Activated CD8-positive, alpha-beta memory T cell treated with anti-CD3 and anti-CD28 coated beads for 1 hour (primary cell): ENCODE results near the gene MYO1F.
"Not testable (repeated sequence)": the region's sequence is repeated elsewhere in the genome, so short reads cannot be mapped to it uniquely, and the experiment has no call there.

Experiments used
- DNase-seq, 2 donors: peaks; one replicate each; pipeline ENCODE4 v3.0.0-alpha.2; 2020; ENCODE audit warnings: low read depth in 1 of 2; ENCODE audit errors: extremely low read depth in 1 of 2

The MYO1F gene

DNA sequence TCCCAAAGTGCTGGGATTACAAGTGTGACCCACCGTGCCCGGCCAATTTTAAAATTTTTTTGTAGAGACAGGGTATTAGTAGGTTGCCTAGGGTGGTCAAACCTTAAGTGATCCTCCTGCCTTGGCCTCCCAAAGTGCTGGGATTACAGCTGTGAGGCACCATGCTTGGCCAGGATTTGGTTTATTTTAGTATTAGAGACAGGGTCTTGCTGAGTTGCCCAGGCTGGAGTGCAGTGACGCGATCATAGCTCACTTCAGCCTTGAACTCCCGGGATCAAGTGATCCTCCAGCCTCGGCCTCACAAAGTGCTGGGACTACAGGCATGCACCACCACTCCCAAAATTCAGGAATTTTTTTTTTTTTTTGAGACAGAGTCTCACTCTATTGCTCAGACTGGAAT, 57.9 kb downstream of the MYO1F start:
- no peak for DNase-seq

DNA sequence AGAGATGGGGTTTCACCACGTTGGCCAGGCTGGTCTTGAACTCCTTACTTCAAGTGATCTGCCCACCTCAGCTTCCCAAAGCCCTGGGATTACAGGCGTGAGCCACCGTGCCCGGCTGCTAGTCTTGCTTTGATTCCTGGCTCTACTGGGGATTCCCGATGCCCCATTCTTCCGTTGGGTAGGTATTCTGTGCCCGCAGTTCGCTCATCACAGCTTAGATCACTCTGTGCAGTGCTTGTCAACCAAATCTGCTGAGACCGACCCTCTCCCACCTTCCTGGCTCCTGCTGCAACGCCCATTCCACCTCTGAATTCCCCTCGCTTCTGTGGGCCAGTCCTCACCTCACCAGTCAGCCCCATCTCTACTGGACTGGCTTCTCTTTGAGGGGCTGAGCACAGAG, 58.7 kb downstream of the MYO1F start:
- DNase-seq, result no peak

DNA sequence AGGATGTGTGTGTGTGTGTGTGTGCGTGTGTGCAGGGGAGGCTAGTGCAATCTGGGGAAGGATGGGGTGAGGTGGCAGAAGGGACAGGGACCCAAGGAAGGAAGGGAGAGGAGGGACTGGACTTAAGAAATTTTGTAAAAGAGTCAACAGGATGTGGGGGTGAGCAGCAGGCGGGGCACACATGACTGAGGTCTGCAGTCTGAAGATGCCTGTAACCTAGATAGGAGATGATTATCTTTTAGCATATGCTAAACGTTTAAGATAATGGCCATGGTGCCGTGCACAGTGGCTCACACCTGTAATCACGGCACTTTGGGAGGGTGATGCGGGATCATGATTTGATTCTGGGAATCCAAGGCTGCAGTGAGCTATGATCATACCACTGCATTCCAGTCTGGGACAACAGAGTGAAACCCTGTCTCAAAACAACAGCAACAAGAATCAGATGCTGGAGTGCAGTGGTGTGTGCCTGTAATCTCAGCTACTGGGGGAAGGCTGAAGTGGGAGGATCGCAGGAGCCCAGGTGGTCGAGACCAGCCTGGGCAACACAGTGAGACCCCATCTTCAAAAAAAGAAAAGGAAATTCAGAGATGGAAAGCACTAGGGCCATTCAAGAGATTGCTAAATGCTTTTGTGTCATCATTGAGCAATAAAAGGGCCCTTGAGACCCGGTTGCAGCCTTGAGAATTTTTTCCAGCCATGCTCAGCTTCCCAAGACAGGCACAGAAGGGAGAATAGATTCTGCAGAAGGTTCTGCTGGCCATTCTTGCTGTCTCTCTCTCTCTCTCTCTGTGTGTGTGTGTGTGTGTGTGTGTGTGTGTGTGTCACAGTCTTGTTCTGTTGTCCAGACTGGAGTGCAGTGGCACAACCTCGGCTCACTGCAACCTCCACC, 59.4 kb downstream of the MYO1F start:
- DNase-seq, result peak in 1 of 2 donors; percentile 22

DNA sequence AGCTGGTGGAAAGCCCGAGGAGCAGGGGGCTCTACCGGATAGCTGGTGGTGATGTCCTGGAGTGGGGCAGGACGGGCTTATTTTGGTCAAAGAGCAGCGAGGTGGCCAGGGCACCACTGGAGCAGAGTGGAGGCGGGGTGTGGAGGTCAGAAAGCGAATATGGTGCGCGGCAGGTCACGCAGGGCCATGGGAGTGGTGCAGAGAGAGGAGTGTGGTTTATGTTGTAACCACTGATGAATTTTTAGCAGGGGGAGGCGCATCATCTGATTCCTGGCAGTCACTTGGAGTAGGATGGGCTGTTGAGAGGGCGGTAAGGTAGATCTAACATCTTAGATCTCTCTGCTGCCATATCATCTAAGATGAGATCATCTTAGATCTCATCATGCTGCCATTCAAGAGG, 61.9 kb downstream of the MYO1F start:
- peak; percentile 19 to 24 for DNase-seq

DNA sequence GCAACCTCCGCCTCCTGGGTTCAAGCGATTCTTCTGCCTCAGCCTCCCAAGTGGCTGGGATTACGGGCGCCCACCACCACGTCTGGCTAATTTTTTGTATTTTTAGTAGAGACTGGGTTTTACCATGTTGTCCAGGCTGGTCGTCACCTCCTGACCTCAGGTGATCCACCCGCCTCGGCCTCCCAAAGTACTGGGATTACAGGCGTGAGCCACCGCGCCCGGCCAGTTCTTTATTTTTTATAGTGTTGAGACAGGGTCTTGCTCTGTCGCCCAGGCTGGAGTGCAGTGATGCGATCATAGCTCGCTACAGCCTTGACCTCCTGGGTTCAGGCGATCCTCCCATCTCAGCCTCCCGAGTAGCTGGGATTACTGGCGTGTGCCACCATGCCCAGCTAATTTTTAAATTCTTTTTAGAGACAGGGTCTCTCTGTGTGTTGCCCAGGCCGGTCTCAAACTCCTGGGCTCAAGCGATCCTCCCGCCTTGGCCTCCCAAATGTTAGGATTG, 62.7 kb downstream of the MYO1F start:
- DNase-seq, result not testable (repeated sequence)

DNA sequence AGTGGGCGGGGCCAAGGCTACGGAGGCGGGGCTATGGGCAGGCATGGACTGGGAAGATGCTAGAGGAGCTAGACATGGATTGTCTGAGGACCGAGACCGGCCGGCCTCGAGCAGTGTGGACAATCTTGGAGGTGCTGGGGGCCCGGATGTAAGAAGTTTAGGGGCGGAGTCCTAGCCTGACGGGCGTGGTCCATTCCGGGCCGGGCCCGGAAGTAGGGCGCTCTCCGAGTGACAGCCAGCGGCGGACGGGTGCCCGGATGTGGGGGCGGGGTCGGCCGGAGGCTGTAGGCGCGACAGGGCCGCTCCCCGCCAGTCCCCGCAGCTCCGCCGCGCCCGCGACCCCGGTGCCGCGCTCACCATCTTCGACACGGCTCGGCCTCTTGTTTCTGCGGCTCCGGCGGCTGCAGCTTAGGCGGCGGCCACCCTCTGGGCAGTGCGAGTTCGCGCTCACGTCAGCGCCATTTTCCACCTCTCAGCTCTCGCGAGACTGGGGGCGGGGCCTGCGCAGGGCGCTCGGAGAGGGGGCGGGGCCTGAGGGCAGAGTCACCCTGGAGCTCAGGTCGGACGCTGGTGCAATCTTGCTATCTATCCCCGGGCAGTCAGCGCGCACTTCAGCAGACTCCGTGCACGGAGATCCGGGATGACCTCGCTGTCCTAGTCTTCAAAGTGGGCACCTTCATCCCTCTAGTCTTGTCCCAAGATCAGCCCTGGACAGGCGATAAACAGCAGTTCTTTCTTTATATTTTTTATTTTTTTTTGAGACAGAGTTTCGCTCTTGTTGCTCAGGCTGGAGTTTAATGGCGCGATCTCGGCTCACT, 63.3 kb downstream of the MYO1F start, which contains the start of gene ZNF414:
TSS of gene ZNF414 (minus strand) at position 481 of the 818 bp plus-strand sequence. CDS start at position 360, 121 bp downstream.
- DNase-seq, result peak; percentile 90 to 98

DNA sequence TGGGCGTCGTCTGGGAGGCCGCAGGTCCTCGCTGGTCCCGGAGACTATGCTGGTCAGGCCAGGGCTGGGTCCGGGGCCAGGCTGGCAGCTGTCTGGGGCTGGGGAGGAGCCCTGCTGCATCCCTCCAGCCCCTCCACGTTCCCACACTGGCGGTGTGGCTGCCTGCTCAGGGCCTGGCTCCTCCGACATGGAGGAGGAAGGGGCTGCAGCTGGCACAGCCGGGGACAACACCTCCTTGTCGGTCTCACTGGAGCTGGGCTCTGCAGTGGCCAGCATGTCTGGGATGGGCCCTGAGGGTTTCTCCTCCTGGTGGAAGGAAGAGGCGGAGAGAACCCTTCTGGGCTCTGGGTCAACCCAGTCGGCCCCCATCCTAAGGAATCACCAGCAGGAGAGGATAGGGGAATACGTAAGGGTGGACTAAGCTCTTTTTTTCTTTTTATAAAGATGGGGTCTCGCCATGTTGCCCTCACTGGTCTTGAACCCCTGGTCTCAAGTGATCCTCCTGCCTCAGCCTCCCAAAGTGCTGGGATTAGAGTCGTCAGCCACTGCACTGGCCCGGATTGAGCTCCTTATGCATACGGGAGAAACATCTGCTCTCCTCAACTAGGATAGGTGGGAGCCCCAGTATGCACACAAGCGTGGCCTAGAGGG, 64.1 kb downstream of the MYO1F start:
- DNase-seq, result no peak

DNA sequence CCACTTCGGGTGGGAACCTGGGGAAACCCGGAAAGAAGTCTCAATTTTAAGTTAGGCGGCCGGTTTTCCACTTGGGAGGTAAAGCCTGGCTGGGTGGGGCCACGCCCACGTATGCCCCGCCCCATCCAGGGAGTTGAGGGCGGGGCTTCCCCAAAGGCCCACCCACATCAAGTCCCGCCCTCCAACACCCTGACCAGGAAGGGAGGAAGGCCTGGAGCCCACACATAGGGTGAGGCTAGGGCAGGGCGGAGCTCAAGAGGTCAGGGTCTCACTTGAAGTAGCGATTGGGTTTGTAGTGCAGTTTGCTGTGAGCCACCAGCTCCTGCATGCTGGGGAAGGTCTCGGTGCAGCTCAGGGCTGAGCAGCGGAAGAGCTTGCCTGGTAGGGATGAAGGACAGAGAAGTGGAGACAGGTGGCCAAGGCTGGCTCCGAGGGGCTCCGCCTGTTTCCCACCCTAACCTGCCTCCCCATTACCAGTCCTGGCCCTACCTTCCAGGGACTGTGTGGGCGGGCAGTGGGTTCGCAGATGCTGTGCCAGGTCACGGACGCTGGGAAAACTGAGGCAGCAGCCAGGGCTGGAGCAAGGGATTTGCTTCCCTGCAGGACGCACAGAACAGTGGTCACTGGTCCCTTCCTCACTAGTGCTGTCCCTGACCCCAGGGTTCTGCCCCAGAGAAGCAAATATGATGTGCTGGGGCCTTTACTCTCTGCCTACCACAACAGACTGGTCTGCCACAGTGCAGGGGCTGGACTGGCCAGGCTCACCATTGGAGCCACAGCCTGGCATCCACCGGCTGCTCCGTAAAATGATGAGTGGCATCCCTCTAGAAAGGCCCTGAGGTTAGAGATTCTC, 64.9 kb downstream of the MYO1F start:
- no peak for DNase-seq

DNA sequence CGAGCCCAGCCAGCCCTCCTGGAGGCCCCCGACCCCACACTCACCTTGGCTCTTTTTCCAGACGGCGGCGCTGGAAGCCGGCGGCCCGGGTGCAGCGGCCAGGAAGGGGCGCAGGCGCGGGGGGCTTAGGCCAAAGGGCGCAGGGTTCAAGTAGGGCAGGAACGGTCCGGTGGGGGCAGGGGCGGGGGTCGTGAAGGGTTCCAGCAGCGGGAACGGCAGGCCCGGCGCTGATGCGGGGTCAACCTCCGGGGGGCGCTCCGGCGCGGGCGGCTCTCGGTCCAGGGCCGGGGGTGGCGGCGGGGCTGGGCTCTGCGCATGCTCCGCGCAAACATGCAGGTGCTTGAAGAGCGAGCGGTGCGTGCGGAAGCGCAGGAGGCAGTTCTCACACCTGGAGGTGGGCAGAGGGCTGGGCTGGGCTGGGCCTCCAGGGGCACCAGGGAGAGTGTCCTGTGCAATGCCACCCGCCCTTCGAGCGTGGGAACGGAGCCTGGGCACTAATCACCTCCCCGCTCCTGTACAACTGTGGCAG, 65.6 kb downstream of the MYO1F start:
- DNase-seq, result no peak

DNA sequence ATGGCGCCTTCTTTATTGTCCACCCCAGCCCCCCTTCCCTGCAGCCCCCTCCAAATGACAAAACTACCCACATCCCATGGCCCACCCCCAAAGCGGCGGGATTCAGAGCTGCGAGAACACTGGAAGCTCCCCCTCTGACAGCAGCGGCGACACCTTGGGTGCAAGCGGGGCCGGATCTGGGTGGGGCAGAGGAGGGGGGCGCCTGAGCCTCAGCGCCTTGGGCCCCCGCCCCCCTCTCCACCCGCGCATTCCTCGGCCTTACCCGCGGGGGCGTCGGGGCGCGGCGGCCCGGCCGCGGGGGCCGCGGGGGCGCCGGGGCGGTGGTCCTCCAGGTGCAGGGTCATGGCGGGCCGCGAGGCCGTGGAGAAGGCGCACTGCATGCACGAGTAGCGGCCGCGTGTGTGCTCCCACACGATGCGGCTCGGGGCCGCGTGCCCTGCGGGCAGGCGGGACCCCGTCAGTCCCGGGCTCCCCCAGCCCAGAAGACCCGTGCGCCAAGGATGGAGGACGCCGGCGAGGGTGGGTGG, 66.6 kb downstream of the MYO1F start:
- DNase-seq, result no peak

DNA sequence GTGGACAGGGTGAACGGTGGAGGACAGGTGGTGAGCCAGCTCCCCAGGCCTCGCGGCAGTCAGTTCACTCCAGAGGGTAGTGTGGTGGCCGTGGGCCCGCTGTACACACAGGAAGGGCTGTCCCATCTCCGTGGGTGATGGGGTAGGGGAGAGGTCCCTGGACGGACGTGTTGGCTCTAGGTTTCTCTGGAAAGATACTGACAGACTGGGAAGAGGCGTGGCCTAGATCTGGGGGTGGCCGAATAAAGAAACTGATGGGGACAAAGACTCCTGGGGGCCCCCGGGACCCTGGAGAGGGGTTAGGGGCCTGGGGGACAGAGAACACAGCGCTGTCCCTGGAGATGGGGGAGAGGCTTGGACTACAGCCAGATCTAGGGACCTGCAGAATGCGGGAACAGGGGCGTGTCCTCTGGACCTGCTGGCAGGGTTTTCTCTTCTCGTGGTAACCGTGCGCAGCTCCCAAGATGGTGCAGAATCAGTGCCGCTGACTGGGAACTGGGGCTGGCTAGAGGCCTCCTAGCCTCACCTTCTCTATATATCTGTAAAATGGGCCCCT, 70.8 kb downstream of the MYO1F start:
- DNase-seq, result no peak

DNA sequence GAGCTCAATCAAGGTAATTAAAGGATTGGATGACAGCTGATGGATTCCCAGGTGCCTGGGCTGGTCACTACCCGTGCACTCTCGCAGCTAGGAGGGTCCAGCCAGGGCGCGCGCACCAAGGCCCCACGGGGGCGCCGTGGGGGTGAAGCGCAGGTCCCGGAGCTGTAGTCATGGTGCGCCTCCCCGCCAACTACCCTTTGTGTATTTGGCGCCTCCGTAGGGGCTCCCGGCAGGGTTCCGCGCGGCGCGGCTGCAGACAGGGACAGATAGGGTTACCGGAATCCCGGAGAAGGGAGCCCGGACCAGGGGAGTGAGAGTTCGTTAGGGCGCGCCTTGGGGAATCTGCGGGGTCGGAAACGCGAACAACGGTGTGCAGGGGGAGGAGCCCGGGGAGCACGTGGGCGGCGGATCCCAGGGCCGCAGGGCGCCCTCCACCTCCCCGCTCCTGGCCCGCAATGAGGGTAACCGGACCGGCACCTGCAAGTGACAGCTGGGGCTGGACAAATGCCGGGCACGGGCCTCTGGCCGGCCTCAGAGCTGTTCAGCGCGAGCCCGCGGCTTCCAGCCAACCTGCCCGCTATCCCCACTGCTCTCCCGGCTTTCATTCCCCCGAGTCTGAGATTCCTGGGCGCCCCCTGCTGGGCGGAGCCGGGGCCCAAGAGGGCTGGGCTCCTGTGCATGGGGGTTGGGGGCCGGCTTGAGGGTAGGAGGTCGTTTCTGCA, 71.4 kb downstream of the MYO1F start:
- DNase-seq, result peak in 1 of 2 donors; percentile 56

DNA sequence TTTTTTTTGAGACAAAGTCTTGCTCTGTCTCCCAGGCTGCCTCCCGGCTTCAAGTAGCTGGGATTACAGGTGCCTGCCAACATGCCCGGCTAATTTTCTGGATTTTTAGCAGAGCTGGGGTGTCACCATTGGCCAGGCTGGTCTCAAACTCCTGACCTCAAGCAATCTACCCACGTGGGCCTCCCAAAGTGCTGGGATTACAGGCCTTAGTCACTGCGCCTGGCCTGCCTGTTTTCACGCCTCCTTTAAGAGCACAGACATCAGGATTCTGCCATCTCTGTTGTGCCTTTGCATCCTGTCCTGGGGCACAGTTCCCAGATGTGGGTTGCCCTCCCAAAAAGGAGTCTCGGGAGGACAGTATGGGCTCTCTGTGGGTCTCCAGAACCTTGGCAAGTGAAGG, 72.3 kb downstream of the MYO1F start:
- DNase-seq, result no peak

DNA sequence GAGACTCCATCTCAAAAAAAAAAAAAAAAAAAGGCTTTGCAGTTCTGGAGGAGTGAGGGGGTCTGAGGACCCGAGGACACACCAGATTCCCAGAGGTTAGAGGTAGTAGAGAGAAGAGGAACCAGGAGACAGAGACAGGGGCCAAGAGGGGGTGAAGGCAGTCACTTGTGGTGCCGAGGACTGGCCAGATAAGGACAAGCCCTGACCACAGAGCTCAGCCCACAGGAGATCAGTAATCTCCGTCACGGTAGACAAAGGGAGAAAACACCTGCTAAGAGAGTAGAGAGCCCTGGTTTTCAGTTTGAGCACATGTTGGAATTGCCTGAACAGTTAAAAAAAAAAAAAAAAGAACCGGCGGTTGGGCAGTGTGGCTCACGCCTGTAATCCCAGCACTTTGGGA, 73.1 kb downstream of the MYO1F start:
- no peak for DNase-seq

DNA sequence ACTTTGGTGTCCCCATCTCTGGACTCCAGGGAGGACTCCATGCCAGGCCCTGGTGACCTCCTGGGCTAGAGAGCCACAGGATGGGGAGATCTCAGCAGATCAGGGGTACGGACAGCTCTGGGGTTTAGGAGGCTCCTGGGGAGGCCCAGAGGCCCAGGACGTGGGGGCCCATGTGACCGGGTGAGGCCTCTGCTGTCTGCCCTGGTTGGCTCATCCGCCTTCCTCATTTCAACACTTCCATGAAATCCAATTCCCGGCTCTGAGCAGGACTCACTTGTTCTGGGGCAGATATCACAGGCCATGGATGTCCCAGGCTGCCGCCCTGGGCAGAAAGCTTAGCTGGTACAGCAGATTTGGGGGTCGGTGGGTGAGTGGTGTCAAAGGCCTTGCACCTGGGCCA, 73.7 kb downstream of the MYO1F start:
- no peak for DNase-seq

DNA sequence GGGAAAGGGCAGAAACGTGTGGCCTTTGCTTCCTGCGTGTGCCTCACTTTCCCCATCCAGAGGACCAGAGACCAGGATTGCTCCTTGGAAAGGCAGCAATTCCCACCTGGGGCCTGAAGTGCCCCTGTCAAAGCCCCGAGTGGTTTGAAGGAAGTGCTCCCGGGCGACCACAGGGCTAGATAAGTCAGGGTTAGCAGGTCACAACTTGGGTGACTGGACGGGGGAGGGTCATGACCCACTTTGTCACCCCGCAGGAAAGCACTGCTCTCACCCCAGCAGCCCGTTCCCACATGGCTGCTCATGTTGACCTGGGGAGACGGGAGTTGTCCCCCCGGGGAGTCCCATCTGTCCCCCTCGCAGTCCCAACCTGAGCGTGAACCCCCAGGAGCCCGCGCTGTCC, 75.3 kb downstream of the MYO1F start:
- no peak for DNase-seq

DNA sequence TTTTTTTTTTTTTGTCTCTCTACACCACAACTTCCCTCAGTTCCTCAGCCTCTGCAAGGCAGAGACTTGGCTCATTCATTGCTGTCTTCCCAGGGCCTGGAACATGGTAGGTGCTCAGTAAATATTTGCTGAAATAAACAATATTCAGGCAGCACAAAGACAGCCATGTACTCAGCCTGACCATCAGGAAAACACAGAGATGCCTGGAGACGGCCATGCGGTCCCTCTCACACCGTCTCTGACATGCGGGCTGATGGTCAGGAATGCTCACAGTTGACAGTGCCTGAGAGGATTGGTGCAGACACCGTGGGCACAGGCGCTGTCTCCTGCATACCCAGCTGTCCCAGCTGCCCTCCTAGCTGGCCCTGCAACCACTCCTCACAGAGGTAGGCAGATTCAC, 75.7 kb downstream of the MYO1F start:
- no peak for DNase-seq

DNA sequence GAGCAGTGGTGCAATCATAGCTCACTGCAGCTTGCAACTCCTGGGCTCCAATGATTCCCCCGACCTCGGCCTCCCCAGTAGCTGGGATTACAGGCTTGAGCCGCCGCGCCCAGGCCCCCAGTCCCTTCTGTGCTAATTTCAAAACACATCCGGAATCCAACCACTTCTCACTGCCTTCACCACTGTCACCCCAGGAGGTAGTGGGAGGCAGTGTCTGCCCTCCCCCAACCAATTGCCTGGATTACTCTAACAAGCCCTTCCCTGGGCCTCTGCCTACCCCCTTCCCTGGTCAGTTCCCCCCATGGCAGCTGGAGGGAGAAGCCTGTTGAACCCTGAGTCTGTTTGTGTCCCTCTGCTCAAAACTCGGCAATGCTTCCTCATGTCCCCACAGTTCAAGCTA, 77.1 kb downstream of the MYO1F start:
- no peak for DNase-seq
